Measurements from ENCODE around the gene CLIC3.

CLIC3 gene

DNA sequence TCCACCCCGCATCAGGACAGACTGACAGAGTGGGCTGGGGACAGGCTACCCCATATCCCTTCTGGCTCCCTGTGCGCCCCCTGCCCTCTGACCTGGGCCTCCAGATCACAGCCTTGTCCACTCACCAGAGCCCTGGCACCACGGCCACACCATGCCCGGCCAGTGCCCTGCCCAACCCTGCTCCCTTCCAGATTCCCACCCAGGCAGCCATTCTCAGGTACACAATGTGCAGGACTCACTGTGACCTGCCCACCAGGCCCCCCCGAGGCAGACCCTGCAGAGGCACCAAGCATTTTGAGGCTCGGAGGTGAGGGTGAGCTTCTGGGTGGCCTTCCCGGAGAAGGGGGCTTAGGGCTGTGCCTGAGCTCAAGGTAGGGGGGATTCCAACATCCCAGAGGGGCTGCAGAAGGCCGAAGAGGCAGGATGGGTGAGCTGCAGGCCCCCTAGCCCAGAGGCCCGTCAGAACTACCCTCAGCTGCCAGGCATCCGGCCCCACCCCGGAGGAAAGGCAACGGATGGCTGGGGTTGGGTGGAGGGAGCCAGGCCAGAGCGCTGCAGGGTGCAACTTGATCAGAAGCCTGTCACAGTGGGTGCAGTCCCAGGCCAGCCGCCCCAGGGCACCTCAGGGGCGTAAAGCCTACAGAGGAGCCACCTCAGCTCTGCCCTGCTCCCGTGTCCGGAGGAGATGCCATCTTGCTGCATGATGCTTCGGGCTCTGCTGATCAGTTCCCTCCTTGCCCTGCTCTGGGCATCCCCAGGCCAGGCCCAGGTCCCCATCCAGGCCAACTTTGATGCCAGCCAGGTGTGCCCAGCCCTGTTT is 13.9 kb downstream of the CLIC3 start, which contains the start of gene LCNL1:
Gene LCNL1, plus strand, starts transcription at position 762 of the 820 bp plus-strand sequence. CDS start 594 bp downstream, outside the sequence.
- DNase-seq (ENCODE audit: low read depth in 2 of 3, low spot score in 2 of 3) = no peak

- no peak for DNase-seq (ENCODE audit: low read depth in 2 of 3, low spot score in 2 of 3)
Measured at GRCh38 chr9:136981588-136982231, 14.7 kb downstream of the CLIC3 start.

DNA sequence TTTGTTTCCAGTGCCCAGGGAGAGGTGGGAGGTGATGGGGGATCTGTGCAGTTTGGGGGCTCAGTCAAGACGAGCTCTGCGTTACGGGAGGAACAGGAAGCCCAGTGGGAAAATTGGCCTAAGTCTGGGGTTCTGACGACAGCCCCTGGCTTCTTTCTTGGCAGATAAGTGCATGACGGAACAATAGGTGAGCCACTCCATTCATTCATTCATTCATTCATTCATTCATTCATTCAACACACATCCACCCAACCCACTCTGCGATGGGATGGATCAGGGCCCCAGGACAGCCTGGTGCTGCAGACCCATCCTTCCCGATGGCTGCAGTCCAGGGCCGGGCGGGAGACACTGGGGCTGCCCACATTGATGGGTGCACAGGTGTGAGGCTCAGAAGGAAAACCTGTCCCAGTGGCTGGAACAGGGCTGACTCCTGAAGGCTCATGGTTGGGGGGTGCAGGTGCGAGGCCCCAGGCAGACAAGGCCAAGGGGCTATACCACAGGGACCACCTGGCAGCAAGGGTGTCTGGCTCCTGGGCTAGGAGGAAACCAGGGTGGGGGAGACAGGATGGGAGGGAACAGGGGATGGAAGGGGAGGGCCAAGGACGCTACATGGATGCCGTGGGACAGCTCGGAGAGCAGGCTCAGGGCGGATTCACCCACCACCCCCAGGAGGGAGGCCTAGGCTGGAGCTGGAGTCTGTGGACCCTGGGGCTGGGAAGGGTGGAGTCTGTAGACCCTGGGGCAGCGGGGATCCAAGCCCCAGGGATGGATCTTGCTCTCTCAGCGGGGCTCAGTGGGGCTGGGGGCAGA is 15.5 kb downstream of the CLIC3 start:
- no peak for DNase-seq (ENCODE audit: low read depth in 2 of 3, low spot score in 2 of 3)

DNA sequence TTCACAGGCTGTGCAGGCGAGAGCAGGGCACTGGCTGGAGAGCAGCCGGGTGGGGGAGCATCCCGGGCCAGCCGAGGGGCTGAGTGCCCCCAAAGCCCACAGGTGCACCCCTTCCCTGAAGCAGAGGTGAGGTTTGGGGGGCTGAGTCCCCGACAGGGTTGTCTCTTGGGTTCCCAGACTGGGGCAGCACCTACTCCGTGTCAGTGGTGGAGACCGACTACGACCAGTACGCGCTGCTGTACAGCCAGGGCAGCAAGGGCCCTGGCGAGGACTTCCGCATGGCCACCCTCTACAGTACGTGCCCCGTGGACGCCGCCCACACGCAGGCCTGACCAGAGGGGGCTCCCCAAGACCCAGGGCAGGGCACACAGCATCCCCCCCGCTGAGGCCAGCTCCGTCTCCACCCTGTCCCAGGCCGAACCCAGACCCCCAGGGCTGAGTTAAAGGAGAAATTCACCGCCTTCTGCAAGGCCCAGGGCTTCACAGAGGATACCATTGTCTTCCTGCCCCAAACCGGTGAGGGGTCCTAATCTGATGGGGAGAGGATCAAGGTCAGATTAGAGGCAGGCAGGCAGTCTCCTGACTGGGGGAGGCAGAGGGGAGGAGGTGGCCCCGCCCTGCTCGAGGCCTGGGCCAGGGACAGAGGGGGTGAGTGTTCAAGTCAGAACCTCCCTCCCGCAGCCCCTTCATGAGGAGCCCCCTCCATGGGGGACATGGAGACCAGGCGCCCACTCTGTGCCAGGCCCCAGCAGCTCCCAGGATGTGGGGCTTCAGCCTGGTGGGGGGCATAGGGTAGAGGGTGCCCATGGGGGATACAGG is 16.4 kb downstream of the CLIC3 start:
- no peak for DNase-seq (ENCODE audit: low read depth in 2 of 3, low spot score in 2 of 3)

GRCh38 chr9:136978865-136979544 is 17.4 kb downstream of the CLIC3 start:
- no peak for DNase-seq (ENCODE audit: low read depth in 2 of 3, low spot score in 2 of 3)

DNA sequence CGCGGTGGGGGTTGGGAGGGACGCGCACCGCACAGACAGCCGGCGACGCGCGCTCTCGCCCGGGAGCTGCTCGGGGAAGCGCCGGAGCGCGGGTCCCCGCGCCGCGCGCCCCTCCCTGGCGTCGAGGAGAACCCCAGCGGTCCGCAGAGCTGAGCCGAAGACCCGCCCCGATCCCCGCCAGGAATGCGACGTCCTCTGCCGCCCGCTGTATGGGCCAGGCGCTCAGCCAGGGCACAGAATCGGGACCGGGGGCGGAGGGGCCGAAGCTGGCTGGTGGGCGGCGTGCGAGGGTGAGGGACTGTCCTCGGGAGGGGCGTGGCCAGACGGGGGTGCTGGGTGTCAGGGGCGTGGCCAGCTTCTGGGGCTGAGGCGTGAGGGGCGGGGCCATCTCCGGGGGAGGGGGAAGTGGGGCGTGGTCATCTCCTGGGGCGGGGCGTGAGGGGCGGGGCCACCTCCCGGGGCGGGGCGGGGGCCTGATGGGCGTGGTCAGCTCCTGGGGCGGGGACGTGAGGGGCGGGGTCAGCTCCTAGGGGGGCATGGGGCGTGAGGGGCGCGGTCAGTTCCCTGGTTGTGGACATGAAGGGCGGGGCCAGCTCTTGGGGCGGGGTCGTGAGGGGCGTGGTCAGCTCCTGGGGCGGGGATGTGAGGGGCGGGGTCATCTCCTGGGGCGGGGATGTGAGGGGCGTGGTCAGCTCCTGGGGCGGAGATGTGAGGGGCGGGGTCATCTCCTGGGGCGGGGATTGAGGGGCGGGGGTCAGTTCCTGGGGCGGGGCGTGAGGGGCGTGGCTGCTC is 18.1 kb downstream of the CLIC3 start:
- peak in 1 of 3 experiments; percentile 52 for DNase-seq (ENCODE audit: low read depth in 2 of 3, low spot score in 2 of 3)

DNA sequence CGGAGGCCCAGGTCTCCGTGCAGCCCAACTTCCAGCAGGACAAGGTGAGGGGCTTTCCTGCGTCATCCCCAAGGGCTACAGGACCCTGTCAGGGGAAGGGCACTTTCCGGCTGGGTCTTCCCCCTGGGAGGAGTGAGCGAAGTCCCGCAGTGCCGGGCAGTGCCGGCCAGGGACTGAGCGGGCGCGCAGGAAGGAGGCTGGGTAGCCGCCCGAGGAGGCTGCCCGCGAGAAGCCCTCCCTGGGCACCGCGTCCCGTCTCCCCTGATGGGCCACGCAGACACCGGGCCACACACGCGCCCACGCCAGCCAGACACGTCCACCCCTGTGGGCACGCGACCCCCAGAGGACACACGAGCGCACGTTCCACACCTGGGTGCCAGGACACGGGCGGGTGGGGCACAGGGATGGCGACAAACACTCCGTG is 18.7 kb downstream of the CLIC3 start:
- no peak for DNase-seq (ENCODE audit: low read depth in 2 of 3, low spot score in 2 of 3)

DNA sequence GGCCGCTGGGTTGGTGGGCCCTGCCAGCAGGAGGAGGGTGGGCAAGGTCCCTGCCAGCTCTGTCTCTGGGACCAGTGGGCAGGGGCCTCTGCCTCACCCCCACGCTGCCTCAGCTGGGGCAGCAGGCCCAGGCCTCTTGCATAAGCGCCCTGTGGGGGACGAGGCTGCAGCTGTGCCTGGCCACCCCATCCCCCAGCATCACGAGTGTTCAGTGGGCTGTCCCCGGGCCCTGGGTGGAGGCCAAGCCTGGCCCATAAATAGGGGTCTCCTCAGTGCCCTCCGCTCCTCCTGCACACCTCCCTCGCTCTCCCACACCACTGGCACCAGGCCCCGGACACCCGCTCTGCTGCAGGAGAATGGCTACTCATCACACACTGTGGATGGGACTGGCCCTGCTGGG is 19.1 kb downstream of the CLIC3 start, which contains the start of gene PTGDS:
Gene PTGDS, plus strand, starts transcription at position 282 of the 400 bp plus-strand sequence. Its CDS starts 75 bp downstream, at position 357.
- DNase-seq (ENCODE audit: low read depth in 2 of 3, low spot score in 2 of 3) = no peak

- no peak for DNase-seq (ENCODE audit: low read depth in 2 of 3, low spot score in 2 of 3)
Measured at GRCh38 chr9:136975644-136976043, 20.7 kb downstream of the CLIC3 start.

GRCh38 chr9:136974817-136975535 is 21.4 kb downstream of the CLIC3 start:
- DNase-seq (ENCODE audit: low read depth in 2 of 3, low spot score in 2 of 3) = no peak

GRCh38 chr9:136973618-136974617 is 22.4 kb downstream of the CLIC3 start:
- DNase-seq (ENCODE audit: low read depth in 2 of 3, low spot score in 2 of 3) = no peak

DNA sequence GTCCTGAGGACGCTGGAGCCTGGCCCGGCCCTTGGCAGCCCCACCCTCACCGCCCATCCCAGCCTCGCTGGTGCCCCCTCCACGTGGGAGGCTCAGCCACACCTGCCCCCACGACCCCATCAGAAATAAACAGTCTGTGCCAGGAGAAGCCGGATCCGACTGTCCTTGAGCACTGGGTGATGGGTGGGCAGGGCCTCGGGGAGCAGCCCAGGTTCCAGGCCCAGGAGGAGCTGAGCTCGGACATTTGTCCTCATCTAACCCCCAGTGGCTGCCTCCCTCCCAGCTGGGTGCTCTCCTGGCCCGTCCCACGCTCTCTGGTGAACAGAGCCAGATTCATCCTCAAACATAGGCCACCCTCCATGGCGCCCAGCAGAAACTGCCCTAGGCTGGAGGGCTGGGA is 23.6 kb downstream of the CLIC3 start:
- no peak for DNase-seq (ENCODE audit: low read depth in 2 of 3, low spot score in 2 of 3)

GRCh38 chr9:136972335-136972734 is 24.0 kb downstream of the CLIC3 start:
- no peak for DNase-seq (ENCODE audit: low read depth in 2 of 3, low spot score in 2 of 3)

DNA sequence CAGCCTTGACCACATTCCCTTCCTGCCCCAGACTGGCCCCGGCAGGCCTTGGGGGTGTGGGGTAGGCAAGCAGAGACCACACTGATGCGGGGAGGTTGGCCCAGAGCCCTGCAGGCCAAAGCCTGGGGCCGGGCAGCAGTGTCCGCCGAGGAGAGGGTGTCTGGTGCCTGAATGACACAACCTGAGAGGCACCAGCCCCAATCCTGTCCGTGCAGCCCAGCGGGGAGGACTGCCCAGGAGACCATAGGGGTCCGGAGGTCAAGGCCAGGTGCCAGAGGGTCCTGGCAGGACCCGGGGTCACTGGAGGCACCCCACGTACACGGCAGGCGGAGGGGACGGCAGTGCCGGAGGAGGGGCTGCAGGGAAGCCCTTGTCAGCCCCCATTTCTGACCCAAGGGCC is 24.6 kb downstream of the CLIC3 start:
- no peak for DNase-seq (ENCODE audit: low read depth in 2 of 3, low spot score in 2 of 3)

DNA sequence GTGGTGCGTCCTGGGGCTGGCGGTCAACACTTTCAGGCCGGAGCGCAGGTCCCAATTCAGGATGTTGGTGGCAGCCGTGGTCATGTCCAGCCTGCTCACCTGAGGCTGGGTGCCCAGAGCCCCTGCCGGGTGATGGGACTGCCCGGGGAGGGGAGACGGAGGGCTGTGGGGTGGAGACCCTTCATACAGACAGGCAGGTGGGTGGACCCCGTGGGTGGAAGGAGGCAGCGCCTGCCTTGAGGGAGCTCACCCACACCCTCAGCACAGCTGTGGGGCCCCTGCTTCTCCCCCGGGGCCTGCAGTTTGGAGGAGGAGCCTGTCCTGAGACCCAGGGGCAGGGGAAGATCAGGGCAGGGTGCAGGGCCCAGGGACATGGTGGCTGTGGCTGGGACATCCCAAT is 26.0 kb downstream of the CLIC3 start:
- DNase-seq (ENCODE audit: low read depth in 2 of 3, low spot score in 2 of 3) = no peak

- DNase-seq (ENCODE audit: low read depth in 2 of 3, low spot score in 2 of 3) = no peak
Measured at GRCh38 chr9:136969774-136970173, 26.6 kb downstream of the CLIC3 start.

GRCh38 chr9:136969150-136969549 is 27.2 kb downstream of the CLIC3 start:
- DNase-seq (ENCODE audit: low read depth in 2 of 3, low spot score in 2 of 3) = no peak

Data from activated CD8-positive, alpha-beta memory T cell treated with anti-CD3 and anti-CD28 coated beads for 48 hours (primary cell).